CD14-positive monocyte (primary cell): ENCODE data around the gene UBE2I. TPM values are rescaled to one million over a fixed set of nuclear protein-coding genes. Genes with fewer than 3 reads are reported as not detected.

Source experiments
- DNase-seq, 3 donors: peaks; one replicate each; pipeline ENCODE4 v3.0.0-alpha.2; 2011 to 2022
- H2AFZ ChIP-seq: 2 replicates; pipeline ENCODE4 v1.6.0; 2012; ENCODE audit warnings: mild to moderate bottlenecking, low read depth, low read length, inconsistent platforms; ENCODE audit not compliant: insufficient read depth, poor library complexity, severe bottlenecking
- H3K27ac ChIP-seq, 2 donors: 1 replicate in 1 of 2; 2 replicates in 1 of 2; pipeline ENCODE4 v1.5.1; 2012 to 2013; ENCODE audit warnings: low read length in 2 of 2, control low read depth in 1 of 2, inconsistent platforms in 1 of 2, low read depth in 1 of 2, mild to moderate bottlenecking in 1 of 2
- H3K27me3 ChIP-seq, 2 donors: one replicate each; pipeline versions ENCODE4 v1.6.0 to v1.6.1; 2011 to 2013; ENCODE audit warnings: low read length in 2 of 2; ENCODE audit not compliant: control insufficient read depth in 2 of 2, insufficient read depth in 2 of 2
- H3K36me3 ChIP-seq, 2 donors: replicated peaks in 1 of 2; 1 replicate in 1 of 2; 2 replicates in 1 of 2; pipeline versions ENCODE4 v1.5.1 to v1.6.1; 2012 to 2013; ENCODE audit warnings: low read length in 2 of 2, control low read depth in 1 of 2, inconsistent platforms in 1 of 2, mild to moderate bottlenecking in 1 of 2; ENCODE audit not compliant: insufficient read depth in 2 of 2, control insufficient read depth in 1 of 2
- H3K4me1 ChIP-seq, 2 donors: 1 replicate in 1 of 2; 2 replicates in 1 of 2; pipeline versions ENCODE4 v1.5.1 to v1.6.1; 2012 to 2013; ENCODE audit warnings: low read length in 2 of 2, control low read depth in 1 of 2, inconsistent platforms in 1 of 2, mild to moderate bottlenecking in 1 of 2, moderate library complexity in 1 of 2; ENCODE audit not compliant: insufficient read depth in 2 of 2, control insufficient read depth in 1 of 2
- H3K4me2 ChIP-seq: replicated peaks from 2 replicates; pipeline ENCODE3; 2012; ENCODE audit warnings: low read length, moderate library complexity, mild to moderate bottlenecking; ENCODE audit not compliant: poor library complexity, severe bottlenecking; ENCODE audit errors: extremely low read depth
- H3K4me3 ChIP-seq, 3 experiments: fragments of 200-600 bp in 1 of 3; sonication (generic) in 1 of 3; replicated peaks in 1 of 3; 1 replicate in 2 of 3; 2 replicates in 1 of 3; pipeline ENCODE4 v1.5.1; 2011 to 2013; ENCODE audit warnings: low read length in 3 of 3, mild to moderate bottlenecking in 3 of 3, control low read depth in 2 of 3, low read depth in 2 of 3, inconsistent platforms in 1 of 3, moderate library complexity in 1 of 3
- H3K79me2 ChIP-seq: 2 replicates; pipeline ENCODE4 v1.6.0; 2012; ENCODE audit warnings: mild to moderate bottlenecking, control low read depth, inconsistent platforms, low read length, moderate library complexity; ENCODE audit not compliant: insufficient read depth
- H3K9ac ChIP-seq: 2 replicates; pipeline ENCODE4 v1.6.0; 2017; ENCODE audit warnings: low read length, mild to moderate bottlenecking; ENCODE audit not compliant: insufficient read depth, poor library complexity, severe bottlenecking
- H3K9me3 ChIP-seq, 2 donors: replicated peaks in 1 of 2; 1 replicate in 1 of 2; 2 replicates in 1 of 2; pipeline versions ENCODE4 v1.5.1 to v1.6.1; 2012 to 2013; ENCODE audit warnings: low read length in 2 of 2, control low read depth in 1 of 2; ENCODE audit not compliant: control insufficient read depth in 1 of 2, insufficient read depth in 1 of 2
- H4K20me1 ChIP-seq: 2 replicates; pipeline ENCODE4 v1.6.0; 2012; ENCODE audit warnings: mild to moderate bottlenecking, low read length, control low read depth, moderate library complexity; ENCODE audit not compliant: insufficient read depth
- H3K27ac Mint-ChIP-seq, 7 donors: one replicate each; pipeline ENCODE4 v1.8.0; 2020; ENCODE audit warnings: mild to moderate bottlenecking in 7 of 7, mixed read lengths in 7 of 7, moderate library complexity in 6 of 7, inconsistent platforms in 2 of 7
- H3K27me3 Mint-ChIP-seq, 3 donors: one replicate each; pipeline ENCODE4 v1.8.0; 2021 to 2022; ENCODE audit warnings: low read depth in 3 of 3, mild to moderate bottlenecking in 3 of 3, mixed read lengths in 3 of 3, moderate library complexity in 3 of 3, inconsistent platforms in 1 of 3
- H3K36me3 Mint-ChIP-seq, 2 donors: one replicate each; pipeline ENCODE4 v1.8.0; 2020; ENCODE audit warnings: mixed read lengths in 2 of 2, inconsistent platforms in 1 of 2, mild to moderate bottlenecking in 1 of 2
- H3K4me1 Mint-ChIP-seq: one replicate; pipeline ENCODE4 v1.8.0; 2020; ENCODE audit warnings: mild to moderate bottlenecking, mixed read lengths
- H3K4me3 Mint-ChIP-seq, 2 donors: one replicate each; pipeline ENCODE4 v1.8.0; 2020; ENCODE audit warnings: mild to moderate bottlenecking in 2 of 2, mixed read lengths in 2 of 2, moderate library complexity in 1 of 2
- H3K9me3 Mint-ChIP-seq, 7 donors: one replicate each; pipeline ENCODE4 v1.8.0; 2020 to 2022; ENCODE audit warnings: mixed read lengths in 7 of 7, mild to moderate bottlenecking in 6 of 7, moderate library complexity in 6 of 7, inconsistent platforms in 2 of 7
- CTCF ChIP-seq: fragments of 200-600 bp; IDR thresholded peaks from one replicate; pipeline ENCODE4 v1.8.0; 2022; ENCODE audit warnings: antibody characterized with exemption, mild to moderate bottlenecking
- WGBS: methylation state at CpG from one replicate; pipeline ENCODE4 v1.1.5; 2013; ENCODE audit warnings: missing lambda C conversion rate; ENCODE audit not compliant: insufficient coverage; 5-methylcytosine and 5-hydroxymethylcytosine counted together
- intact Hi-C, 2 donors: fragments of 100-400 bp; cut with micrococcal nuclease; formaldehyde crosslinking; loops; one replicate each; pipeline versions ENCODE4 v1.15.0 to v1.15.1; 2023
- polyA plus RNA-seq, 3 donors: library from polyadenylated mRNA; depleted of rRNA in 1 of 3; unstranded in 2 of 3; stranded (reverse) in 1 of 3; fragments of 300-500 nt in 2 of 3; fragments of >200 nt in 1 of 3; fragmentation: Illumina TruSeq in 2 of 3; gene quantifications; 1 replicate in 2 of 3; 2 replicates in 1 of 3; pipeline ENCODE4 v1.2.3, GENCODE V29; 2012 to 2021

UBE2I gene
- polyA plus RNA-seq, 3 donors: 76.8 to 112 (median 88.8) TPM

DNA sequence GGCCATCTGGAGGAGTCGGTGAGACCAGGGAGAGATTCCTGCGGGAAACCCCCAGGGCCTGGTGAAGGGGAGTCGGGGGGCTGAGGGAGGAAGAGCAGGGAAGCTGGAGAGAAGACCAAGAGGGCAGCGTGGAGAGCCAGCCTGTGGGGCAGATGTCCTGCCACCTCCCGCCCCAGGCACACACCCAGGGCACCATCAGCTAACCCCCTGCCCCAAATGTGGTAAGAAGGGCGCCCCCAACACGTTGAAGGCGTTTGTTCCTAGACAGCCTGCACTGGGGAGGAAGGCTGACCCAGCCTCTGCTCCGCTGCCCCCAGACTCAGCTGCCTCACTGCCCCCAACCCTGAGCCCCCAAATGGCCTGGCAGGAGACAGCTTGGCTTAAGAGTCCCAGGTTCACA, 25.3 kb downstream of the UBE2I start:
- WGBS: 67% methylated on average over 1 of the region's 9 CpGs
- Histone ChIP-seq H3K4me2 (no peak overlapping the region), H3K9ac (no peak overlapping the region)

GRCh38 chr16:1335211-1335971, 26.0 kb downstream of the UBE2I start:
- no peaks in the 10 kb centered on the region for H3K79me2 ChIP-seq
- no peaks in the 10 kb centered on the region for H4K20me1 ChIP-seq
- peaks cover 3 to 11% of the 10 kb centered on the region in 2 donors for H3K9me3 ChIP-seq
- Mint-ChIP-seq H3K27me3 (peaks cover 50 to 66% (median 59%) of the 10 kb centered on the region in 3 donors), H3K36me3 (peaks cover 0 to 2% of the 10 kb centered on the region in 2 donors), H3K27ac (no peak overlapping the region), H3K9me3 (peaks cover 0 to 26% (median 8%) of the 10 kb centered on the region in 7 donors), H3K4me3 (peak overlapping the region in 1 of 2 donors; percentile 71), H3K4me1 (peaks cover 17% of the 10 kb centered on the region)
- peaks cover 13 to 32% of the 10 kb centered on the region in 2 donors for H3K4me1 ChIP-seq
- no peak overlapping the region for H2AFZ ChIP-seq
- no peak overlapping the region for H3K27ac ChIP-seq
- H3K27me3 ChIP-seq: peaks cover 42 to 59% of the 10 kb centered on the region in 2 donors
- TF ChIP-seq CTCF: no peak
- 46% methylated on average over 9 of the region's 16 CpGs for WGBS
- DNase-seq: no peak
- no peak overlapping the region for H3K4me2 ChIP-seq
- no peak overlapping the region for H3K9ac ChIP-seq
- no peak overlapping the region for H3K4me3 ChIP-seq
- no peaks in the 10 kb centered on the region for H3K36me3 ChIP-seq
- intact Hi-C loops: no loop called here

More for the DNA sequence above, 25.3 kb downstream of the UBE2I start:
- H3K9me3 Mint-ChIP-seq: peaks cover 0 to 29% (median 11%) of the 10 kb centered on the region in 7 donors
- H3K27me3 ChIP-seq: peaks cover 42 to 59% of the 10 kb centered on the region in 2 donors
- peak overlapping the region in 1 of 2 donors; percentile 71 for H3K4me3 Mint-ChIP-seq
- peaks cover 0 to 2% of the 10 kb centered on the region in 2 donors for H3K36me3 Mint-ChIP-seq
- peaks cover 5 to 11% of the 10 kb centered on the region in 2 donors for H3K9me3 ChIP-seq
- no peak overlapping the region for H2AFZ ChIP-seq
- peaks cover 50 to 69% (median 61%) of the 10 kb centered on the region in 3 donors for H3K27me3 Mint-ChIP-seq
- H3K36me3 ChIP-seq: no peaks in the 10 kb centered on the region
- H3K79me2 ChIP-seq: no peaks in the 10 kb centered on the region
- no peaks in the 10 kb centered on the region for H4K20me1 ChIP-seq
- intact Hi-C loops: no loop called here
- TF ChIP-seq CTCF: no peak
- peaks cover 17% of the 10 kb centered on the region for H3K4me1 Mint-ChIP-seq
- peaks cover 13 to 32% of the 10 kb centered on the region in 2 donors for H3K4me1 ChIP-seq
- H3K27ac Mint-ChIP-seq: no peak overlapping the region
- no peak overlapping the region for H3K27ac ChIP-seq
- DNase-seq: no peak
- H3K4me3 ChIP-seq: no peak overlapping the region
